Thyroid gland (tissue), 4 donors: Measurements from ENCODE around the gene SEMA3D.

Source experiments
- CTCF ChIP-seq, 6 experiments: fragments of 200-600 bp in 3 of 6; fragments of 450-650 bp in 3 of 6; sonication (generic) in 3 of 6; IDR thresholded peaks; one replicate each; pipeline ENCODE4 v1.5.1; 2016 to 2019; ENCODE audit warnings: antibody characterized with exemption in 6 of 6, mild to moderate bottlenecking in 2 of 6, inconsistent platforms in 1 of 6, moderate library complexity in 1 of 6
- POLR2A ChIP-seq, 2 donors: fragments of 450-650 bp; IDR thresholded peaks; one replicate each; pipeline ENCODE4 v1.6.1; 2017; ENCODE audit warnings: antibody characterized with exemption in 2 of 2, mild to moderate bottlenecking in 2 of 2, moderate library complexity in 1 of 2

GRCh38 chr7:85025312-85025756 is 161.5 kb downstream of the SEMA3D start:
- TF ChIP-seq CTCF (IDR thresholded peaks at IDR 0.05) (no peak), POLR2A (IDR thresholded peaks at IDR 0.05) (no peak)
